GM19099 (cell line): ENCODE results near the gene MSMP.

Experiments used
- POLR2A ChIP-seq: IDR thresholded peaks from 3 replicates; pipeline ENCODE4 v1.6.1; 2011; ENCODE audit warnings: low read depth; ENCODE audit not compliant: insufficient read length; ENCODE audit errors: extremely low read depth

Gene MSMP

GRCh38 chr9:35737143-35737542 lies 16.9 kb downstream of the MSMP start:
- no peak for TF ChIP-seq POLR2A

- TF ChIP-seq POLR2A, result no peak
These were observed 17.9 kb downstream of the MSMP start for GRCh38 chr9:35736201-35736633.

GRCh38 chr9:35734096-35734495 lies 20.0 kb downstream of the MSMP start:
- TF ChIP-seq POLR2A, result no peak

- TF ChIP-seq POLR2A, result no peak
These were observed 21.1 kb downstream of the MSMP start for GRCh38 chr9:35732800-35733541.

GRCh38 chr9:35732185-35732799 lies 21.8 kb downstream of the MSMP start, which contains the start of the genes CREB3 and TLN1:
CREB3 (plus strand) TSS chr9:35732666; CDS start chr9:35732773, 107 bp downstream.
TLN1 (minus strand) TSS chr9:35732195; CDS start chr9:35725694, 6,501 bp downstream.
- TF ChIP-seq POLR2A, result peak; percentile 83

GRCh38 chr9:35731415-35732184 lies 22.5 kb downstream of the MSMP start:
- no peak for TF ChIP-seq POLR2A

- no peak for TF ChIP-seq POLR2A
These were observed 23.6 kb downstream of the MSMP start for GRCh38 chr9:35730486-35730854.

- no peak for TF ChIP-seq POLR2A
These were observed 24.2 kb downstream of the MSMP start for GRCh38 chr9:35729700-35730485.

GRCh38 chr9:35729101-35729500 lies 25.0 kb downstream of the MSMP start:
- TF ChIP-seq POLR2A, result no peak

GRCh38 chr9:35728041-35728971 lies 25.8 kb downstream of the MSMP start:
- TF ChIP-seq POLR2A, result peak; percentile 54

GRCh38 chr9:35727676-35728040 lies 26.4 kb downstream of the MSMP start:
- TF ChIP-seq POLR2A, result no peak

- TF ChIP-seq POLR2A, result no peak
These were observed 27.1 kb downstream of the MSMP start for GRCh38 chr9:35726931-35727330.

- TF ChIP-seq POLR2A, result no peak
These were observed 28.7 kb downstream of the MSMP start for GRCh38 chr9:35725362-35725761.

GRCh38 chr9:35723908-35724307 lies 30.2 kb downstream of the MSMP start:
- TF ChIP-seq POLR2A, result no peak

- TF ChIP-seq POLR2A, result no peak
These were observed 30.6 kb downstream of the MSMP start for GRCh38 chr9:35723426-35723825.

GRCh38 chr9:35719546-35719945 lies 34.5 kb downstream of the MSMP start:
- TF ChIP-seq POLR2A, result no peak
